GM12872 (cell line): ENCODE measurements around the gene ZNRF1.

Experiments
- CTCF ChIP-seq: IDR thresholded peaks from 3 replicates; pipeline ENCODE4 v1.5.1; 2011; ENCODE audit warnings: low read depth, mild to moderate bottlenecking, low read length, moderate library complexity; ENCODE audit not compliant: insufficient read depth

The ZNRF1 gene

DNA sequence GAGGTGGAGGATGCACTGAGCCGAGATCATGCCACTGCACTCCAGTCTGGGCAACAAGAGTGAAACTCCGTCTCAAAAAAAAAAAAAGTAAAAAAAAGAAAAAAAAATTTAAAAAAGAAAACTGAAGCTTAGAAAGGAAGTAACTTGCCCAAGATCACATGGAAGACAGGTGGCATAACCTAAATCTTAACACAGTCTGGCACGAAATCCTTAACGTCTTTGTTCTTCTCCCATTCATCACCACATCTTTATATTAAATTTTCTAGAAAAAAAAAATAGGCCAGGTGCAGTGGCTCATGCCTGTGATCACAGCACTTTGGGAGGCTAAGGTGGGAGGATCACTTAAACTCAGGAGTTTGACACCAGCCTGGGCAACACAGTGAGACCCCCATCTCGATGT lies 23.2 kb upstream of the ZNRF1 start:
- no peak for TF ChIP-seq CTCF

DNA sequence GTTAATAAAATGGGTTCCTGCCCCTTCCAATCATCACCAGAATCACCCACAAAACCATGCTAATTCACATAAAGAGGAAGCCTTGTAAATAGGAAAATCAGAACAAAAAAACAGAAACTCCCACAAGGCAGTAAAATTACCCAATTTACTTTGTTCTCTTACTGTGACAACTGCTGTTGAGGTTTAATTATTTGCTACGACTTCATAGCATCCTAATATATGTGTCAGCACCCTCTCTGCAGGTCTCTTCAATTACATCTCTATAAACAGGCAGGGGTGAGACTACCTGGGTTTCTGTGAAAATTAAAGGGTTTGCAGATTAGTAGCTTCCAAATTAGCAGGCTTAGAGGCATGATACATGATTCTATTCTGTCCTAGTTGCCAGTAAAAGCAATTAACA lies 16.6 kb upstream of the ZNRF1 start:
- TF ChIP-seq CTCF: no peak

GRCh38 chr16:74984194-74984528 lies 14.7 kb upstream of the ZNRF1 start:
- TF ChIP-seq CTCF: no peak

- no peak for TF ChIP-seq CTCF
Observed at GRCh38 chr16:74984529-74985296, 14.1 kb upstream of the ZNRF1 start, which contains the start of gene WDR59. TSS of gene WDR59 (minus strand) at chr16:74985123. CDS start at chr16:74985017, 106 bp downstream.

DNA sequence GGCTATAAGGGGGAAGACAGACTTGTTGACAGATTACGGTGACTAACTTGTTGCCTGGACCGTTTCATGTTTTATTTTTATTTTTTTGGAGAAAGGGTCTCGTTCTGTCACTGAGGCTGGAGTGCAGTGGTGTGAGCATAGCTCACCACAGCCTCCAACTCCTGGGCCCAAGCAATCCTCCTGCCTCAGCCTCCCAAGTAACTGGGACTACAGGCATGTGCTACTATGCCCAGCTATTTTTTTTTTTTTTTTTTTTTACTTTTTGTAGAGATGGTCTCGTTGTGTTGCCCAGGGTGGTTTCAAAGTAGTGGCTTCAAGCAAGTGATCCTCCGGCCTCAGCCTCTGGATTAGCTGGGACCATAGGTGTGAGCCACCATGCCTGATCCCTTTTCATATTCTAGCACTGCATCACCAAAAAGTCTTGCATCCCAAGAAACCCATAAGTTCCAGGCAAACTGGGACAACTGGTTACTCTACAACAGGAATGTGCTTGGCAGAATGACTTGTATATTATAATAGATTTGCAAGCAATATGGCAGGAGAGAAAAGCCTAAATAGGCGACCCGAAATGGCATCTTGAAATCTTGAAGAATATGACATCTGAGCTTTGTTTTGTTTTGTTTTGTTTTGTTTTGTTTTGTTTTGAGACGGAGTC lies 11.7 kb upstream of the ZNRF1 start:
- TF ChIP-seq CTCF: no peak

DNA sequence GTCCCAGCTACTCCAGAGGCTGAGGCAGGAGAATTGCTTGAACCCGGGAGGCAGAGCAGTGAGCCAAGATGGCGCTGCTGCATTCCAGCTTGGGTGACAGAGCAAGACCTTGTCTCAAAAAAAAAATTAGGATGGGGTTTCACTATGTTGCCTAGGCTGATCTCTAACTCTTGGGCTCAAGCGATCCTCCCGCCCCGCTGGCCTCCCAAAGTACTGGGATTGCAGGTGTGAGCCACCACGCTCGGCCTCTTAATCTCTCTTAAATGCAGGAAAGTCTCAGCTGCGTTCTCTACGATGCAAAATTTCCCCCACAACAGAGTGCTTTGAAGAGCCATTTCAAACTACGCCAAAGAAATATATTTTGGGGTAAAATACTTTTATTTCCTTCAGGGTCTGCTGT lies 8.0 kb upstream of the ZNRF1 start:
- no peak for TF ChIP-seq CTCF

- no peak for TF ChIP-seq CTCF
Observed at GRCh38 chr16:74991268-74991592, 7.6 kb upstream of the ZNRF1 start.
